Endothelial cell of umbilical vein (primary cell): ENCODE data around the gene GARIN5B. TPM values are rescaled to one million over a fixed set of nuclear protein-coding genes. Genes with fewer than 3 reads are reported as not detected.

Experiments
- BruUV-seq: library from RNA; stranded (reverse); fragments of 400-500 nt; replicated peaks from 2 replicates; lab custom pipeline; 2021; lab: Mats Ljungman, UMichigan
- CTCF ChIA-PET: fragments of 300-600, 350-600 bp; sonication (Branson Sonifier 250); formaldehyde crosslinking; loops from one replicate; lab custom pipeline; 2021; ENCODE audit warnings: antibody characterized with exemption, inconsistent platforms; lab: Charles Lee
- POLR2A ChIA-PET: fragments of 300-600, 350-600 bp; sonication (Branson Sonifier 250); formaldehyde crosslinking; loops from one replicate; lab custom pipeline; 2021; ENCODE audit warnings: antibody characterized with exemption, inconsistent platforms; lab: Charles Lee
- DNase-seq: peaks from one replicate; pipeline ENCODE4 v3.0.0-alpha.2; 2011; ENCODE audit warnings: low read depth, low spot score
- FAIRE-seq: peaks from 2 replicates; lab custom pipeline; 2011; peaks lifted over from hg19 to GRCh38; lab: Jason Lieb, UNC
- H2AFZ ChIP-seq: 2 replicates; pipeline ENCODE4 v1.6.0; 2012; ENCODE audit warnings: low read depth, low read length, control low read depth, inconsistent platforms
- H3K27ac ChIP-seq: 2 replicates; pipeline ENCODE4 v1.5.1; 2011; ENCODE audit warnings: low read depth, mild to moderate bottlenecking, control low read depth, low read length, moderate library complexity; ENCODE audit not compliant: insufficient read depth
- H3K27me3 ChIP-seq, 2 experiments: 2 replicates each; pipeline versions ENCODE4 v1.6.0 to v1.6.1; 2011; ENCODE audit warnings: low read length in 2 of 2, mixed read lengths in 1 of 2; ENCODE audit not compliant: control insufficient read depth in 2 of 2, insufficient read depth in 2 of 2
- H3K36me3 ChIP-seq, 2 experiments: 2 replicates in 1 of 2; 3 replicates in 1 of 2; pipeline ENCODE4 v1.5.1; 2011; ENCODE audit warnings: low read length in 2 of 2, mild to moderate bottlenecking in 1 of 2, moderate library complexity in 1 of 2; ENCODE audit not compliant: control insufficient read depth in 2 of 2, insufficient read depth in 2 of 2; ENCODE audit errors: extremely low read depth in 1 of 2
- H3K4me1 ChIP-seq: 3 replicates; pipeline ENCODE4 v1.5.1; 2011; ENCODE audit warnings: mild to moderate bottlenecking, low read length; ENCODE audit not compliant: control insufficient read depth, insufficient read depth; ENCODE audit errors: extremely low read depth
- H3K4me2 ChIP-seq: 2 replicates; pipeline ENCODE4 v1.6.1; 2011; ENCODE audit warnings: low read length, control low read depth, mixed read lengths; ENCODE audit not compliant: insufficient read depth
- H3K4me3 ChIP-seq, 3 experiments: fragments of 200-600 bp in 1 of 3; sonication (generic), shearing (Covaris generic) in 1 of 3; replicated peaks in 1 of 3; 2 replicates each; pipeline ENCODE4 v1.5.1; 2011 to 2016; ENCODE audit warnings: control low read depth in 3 of 3, low read length in 3 of 3, mild to moderate bottlenecking in 2 of 3, inconsistent platforms in 1 of 3, low read depth in 1 of 3, moderate library complexity in 1 of 3; ENCODE audit not compliant: insufficient read depth in 1 of 3
- H3K79me2 ChIP-seq: 2 replicates; pipeline ENCODE4 v1.6.0; 2012; ENCODE audit warnings: low read length, inconsistent platforms; ENCODE audit not compliant: control insufficient read depth, insufficient read depth
- H3K9ac ChIP-seq: replicated peaks from 2 replicates; pipeline ENCODE3; 2011; ENCODE audit warnings: low read length, control low read depth; ENCODE audit not compliant: insufficient read depth; ENCODE audit errors: extremely low read depth
- H3K9me1 ChIP-seq: replicated peaks from 3 replicates; pipeline ENCODE4 v1.6.0; 2011; ENCODE audit warnings: mild to moderate bottlenecking, low read length; ENCODE audit not compliant: control insufficient read depth, insufficient read depth; ENCODE audit errors: extremely low read depth
- H3K9me3 ChIP-seq: replicated peaks from 2 replicates; pipeline ENCODE4 v1.5.1; 2012; ENCODE audit warnings: low read length, inconsistent platforms; ENCODE audit not compliant: control insufficient read depth, insufficient read depth
- H4K20me1 ChIP-seq: replicated peaks from 2 replicates; pipeline ENCODE3; 2011; ENCODE audit warnings: mild to moderate bottlenecking, low read length; ENCODE audit not compliant: control insufficient read depth, insufficient read depth; ENCODE audit errors: extremely low read depth
- CTCF ChIP-seq, 2 donors: IDR thresholded peaks; 1 replicate in 1 of 2; 2 replicates in 1 of 2; pipeline ENCODE4 v1.5.1; 2011; ENCODE audit warnings: low read length in 2 of 2, mild to moderate bottlenecking in 2 of 2, moderate library complexity in 2 of 2, control low read depth in 1 of 2, inconsistent platforms in 1 of 2, low read depth in 1 of 2; ENCODE audit not compliant: insufficient read depth in 1 of 2; ENCODE audit errors: extremely low read depth in 1 of 2
- EZH2 ChIP-seq: IDR thresholded peaks from 2 replicates; pipeline ENCODE4 v1.6.1; 2012; ENCODE audit warnings: borderline replicate concordance, low read depth, mild to moderate bottlenecking, moderate library complexity, low read length, inconsistent platforms; ENCODE audit not compliant: severe bottlenecking
- FOS ChIP-seq: IDR thresholded peaks from 2 replicates; pipeline ENCODE4 v1.6.1; 2011; ENCODE audit warnings: mild to moderate bottlenecking, low read length, moderate library complexity, borderline replicate concordance; ENCODE audit not compliant: insufficient read depth
- GATA2 ChIP-seq: IDR thresholded peaks from 2 replicates; pipeline ENCODE4 v1.7.0; 2011; ENCODE audit warnings: low read depth, mild to moderate bottlenecking, moderate library complexity, mixed read lengths, low read length; ENCODE audit not compliant: insufficient read length, insufficient read depth
- JUN ChIP-seq: IDR thresholded peaks from 2 replicates; pipeline ENCODE4 v1.6.1; 2011; ENCODE audit warnings: borderline replicate concordance, low read depth; ENCODE audit not compliant: insufficient read length, insufficient read depth
- MAX ChIP-seq: IDR thresholded peaks from 2 replicates; pipeline ENCODE4 v1.6.1; 2011; ENCODE audit not compliant: insufficient read depth, insufficient read length
- MYC ChIP-seq: IDR thresholded peaks from one replicate; pipeline ENCODE4 v1.6.1; 2011; ENCODE audit warnings: mild to moderate bottlenecking, low read depth, low read length
- POLR2A ChIP-seq: IDR thresholded peaks from 2 replicates; pipeline ENCODE4 v1.6.1; 2012; ENCODE audit warnings: low read depth, mild to moderate bottlenecking, control low read depth, low read length
- POLR2AphosphoS5 ChIP-seq: IDR thresholded peaks from 2 replicates; pipeline ENCODE4 v1.6.1; 2012; ENCODE audit warnings: low read depth, mild to moderate bottlenecking, control low read depth, low read length, moderate library complexity; ENCODE audit not compliant: insufficient read depth
- dilution Hi-C: fragments of 300-500 bp; cut with MboI; formaldehyde crosslinking; loops from one replicate; pipeline ENCODE4 v1.15.0; 2019; ENCODE audit warnings: low sequenced_read_pairs; ENCODE audit not compliant: extremely low pct_ligation_motif_present
- intact Hi-C: fragments of 100-400 bp; cut with micrococcal nuclease; formaldehyde crosslinking; loops from one replicate; pipeline ENCODE4 v1.10.0; 2022
- polyA plus RNA-seq, 4 experiments: library from polyadenylated mRNA; depleted of rRNA in 3 of 4; stranded (reverse) in 3 of 4; unstranded in 1 of 4; fragments of >200 nt; gene quantifications; 2 replicates each; pipeline versions ENCODE4 v1.2.1 to v1.2.3, GENCODE V29; 2011 to 2012; ENCODE audit warnings: missing spikeins in 1 of 4
- total RNA-seq: library from RNA; stranded (reverse); gene quantifications from 2 replicates; pipeline ENCODE4 v1.2.3, GENCODE V29; 2021

Gene GARIN5B
- total and polyA plus RNA-seq, 2 donors (not counting 3 experiments of a cell fraction or from before 2014, with no cell fraction given) = not detected

- Histone ChIP-seq H4K20me1 (no peaks in the 10 kb centered on the region), H2AFZ (peak within 1 kb of the TSS; percentile 84), H3K9ac (no peak within 1 kb of the TSS), H3K79me2 (no peaks in the 10 kb centered on the region), H3K36me3 (no peaks in the 10 kb centered on the region), H3K27me3 (peaks cover 26 to 31% of the 10 kb centered on the region in 2 experiments), H3K9me1 (no peaks in the 10 kb centered on the region), H3K4me1 (peaks cover 4% of the 10 kb centered on the region), H3K9me3 (no peaks in the 10 kb centered on the region), H3K4me2 (peak within 1 kb of the TSS; percentile 73), H3K4me3 (peak within 1 kb of the TSS; percentile 8 to 26 (median 22)), H3K27ac (no peak within 1 kb of the TSS)
- FAIRE-seq (no peak), DNase-seq (no peak)
- TF ChIP-seq EZH2 (no peak), JUN (no peak), POLR2A (no peak), CTCF (IDR thresholded peaks at IDR 0.05; ENCODE audit: extremely low read depth in 1 of 2, insufficient read depth in 1 of 2, low read depth in 1 of 2, low read length in 2 of 2) (no peak), POLR2AphosphoS5 (no peak), MAX (no peak), MYC (no peak), GATA2 (no peak), FOS (no peak)
- BruUV-seq = no TSS peak
- intact Hi-C loops (no loop called here), dilution Hi-C loops (no loop called here)
- ChIA-PET CTCF (interaction anchor here (0.6 to 0.9 kb wide), 2 partner anchors 10 to 209 kb away, joined by 3 to 4 read pairs; no protein-coding TSS in a partner anchor), POLR2A (no interaction called here)
Measured at GRCh38 chr19:55354698-55355212, 8.3 kb downstream of the GARIN5B start, which contains the start of gene COX6B2. TSS of gene COX6B2 (minus strand) at chr19:55354719. CDS start at chr19:55354521, 198 bp downstream.
